Keratinocyte (primary cell): ENCODE measurements around the gene COL8A1. TPM values are rescaled to one million over a fixed set of nuclear protein-coding genes. Genes with fewer than 3 reads are reported as not detected.

Experiments
- DNase-seq: peaks from one replicate; pipeline ENCODE4 v3.0.0-alpha.2; 2011; ENCODE audit warnings: low read depth, missing footprints, low spot score
- FAIRE-seq: peaks from 2 replicates; lab custom pipeline; 2011; peaks lifted over from hg19 to GRCh38; lab: Jason Lieb, UNC
- H2AFZ ChIP-seq: 2 replicates; pipeline ENCODE4 v1.6.0; 2012; ENCODE audit warnings: low read length, control low read depth, inconsistent platforms; ENCODE audit not compliant: control insufficient read depth
- H3K27ac ChIP-seq: 2 replicates; pipeline ENCODE4 v1.5.1; 2011; ENCODE audit warnings: low read length; ENCODE audit not compliant: control insufficient read depth, insufficient read depth
- H3K27me3 ChIP-seq: 3 replicates; pipeline ENCODE4 v1.6.0; 2011; ENCODE audit warnings: low read length; ENCODE audit not compliant: control insufficient read depth, insufficient read depth; ENCODE audit errors: extremely low read depth
- H3K36me3 ChIP-seq, 2 experiments: 2 replicates in 1 of 2; 3 replicates in 1 of 2; pipeline ENCODE4 v1.5.1; 2011; ENCODE audit warnings: low read length in 2 of 2, mild to moderate bottlenecking in 1 of 2; ENCODE audit not compliant: control insufficient read depth in 2 of 2, insufficient read depth in 2 of 2; ENCODE audit errors: extremely low read depth in 1 of 2
- H3K4me1 ChIP-seq: 3 replicates; pipeline ENCODE4 v1.5.1; 2011; ENCODE audit warnings: low read length; ENCODE audit not compliant: control insufficient read depth, insufficient read depth; ENCODE audit errors: extremely low read depth
- H3K4me2 ChIP-seq: 3 replicates; pipeline ENCODE4 v1.6.0; 2011; ENCODE audit warnings: low read depth, low read length; ENCODE audit not compliant: control insufficient read depth, insufficient read depth; ENCODE audit errors: extremely low read depth
- H3K4me3 ChIP-seq, 3 experiments: fragments of 200-600 bp in 1 of 3; sonication (generic) in 1 of 3; 2 replicates in 2 of 3; 3 replicates in 1 of 3; pipeline ENCODE4 v1.5.1; 2011 to 2016; ENCODE audit warnings: low read length in 3 of 3, mild to moderate bottlenecking in 3 of 3, control low read depth in 2 of 3, inconsistent platforms in 1 of 3, low read depth in 1 of 3, mixed read lengths in 1 of 3, mixed run types in 1 of 3, moderate library complexity in 1 of 3; ENCODE audit not compliant: control insufficient read depth in 2 of 3, insufficient read depth in 2 of 3; ENCODE audit errors: extremely low read depth in 1 of 3
- H3K79me2 ChIP-seq: 2 replicates; pipeline ENCODE4 v1.6.0; 2012; ENCODE audit warnings: low read length; ENCODE audit not compliant: control insufficient read depth, insufficient read depth
- H3K9ac ChIP-seq: 3 replicates; pipeline ENCODE4 v1.6.0; 2011; ENCODE audit warnings: low read length; ENCODE audit not compliant: control insufficient read depth, insufficient read depth; ENCODE audit errors: extremely low read depth
- H3K9me1 ChIP-seq: 3 replicates; pipeline ENCODE4 v1.6.0; 2011; ENCODE audit warnings: low read length; ENCODE audit not compliant: control insufficient read depth, insufficient read depth; ENCODE audit errors: extremely low read depth
- H3K9me3 ChIP-seq: 2 replicates; pipeline ENCODE4 v1.5.1; 2012; ENCODE audit warnings: low read depth, low read length; ENCODE audit not compliant: control insufficient read depth
- H4K20me1 ChIP-seq: 3 replicates; pipeline ENCODE4 v1.6.0; 2011; ENCODE audit warnings: low read length; ENCODE audit not compliant: control insufficient read depth, insufficient read depth; ENCODE audit errors: extremely low read depth
- CTCF ChIP-seq, 3 experiments: IDR thresholded peaks in 1 of 3; conservative IDR thresholded peaks in 1 of 3; optimal IDR thresholded peaks in 1 of 3; 2 replicates in 2 of 3; 3 replicates in 1 of 3; pipeline versions ENCODE3 to v1.5.1; 2011; ENCODE audit warnings: low read length in 3 of 3, mild to moderate bottlenecking in 3 of 3, moderate library complexity in 2 of 3, control low read depth in 1 of 3, inconsistent platforms in 1 of 3; ENCODE audit not compliant: insufficient read depth in 2 of 3; ENCODE audit errors: extremely low read depth in 1 of 3
- EZH2 ChIP-seq: IDR thresholded peaks from one replicate; pipeline ENCODE4 v1.6.1; 2012; ENCODE audit warnings: inconsistent platforms, mild to moderate bottlenecking, low read length, moderate library complexity
- dilution Hi-C: fragments of 300-500 bp; cut with MboI; formaldehyde crosslinking; loops from one replicate; pipeline ENCODE4 v1.7.0; 2020; ENCODE audit warnings: low sequenced_read_pairs; ENCODE audit not compliant: extremely low pct_ligation_motif_present
- polyA plus RNA-seq, 5 experiments: library from polyadenylated mRNA; depleted of rRNA in 3 of 5; stranded (reverse) in 3 of 5; stranded (forward) in 1 of 5; unstranded in 1 of 5; fragments of >200 nt; gene quantifications; 1 replicate in 1 of 5; 2 replicates in 3 of 5; 3 replicates in 1 of 5; pipeline versions ENCODE4 v1.2.1 to v1.2.3, GENCODE V29; 2011 to 2012; ENCODE audit warnings: missing spikeins in 2 of 5, low read depth in 1 of 5, low replicate concordance in 1 of 5

The COL8A1 gene
- polyA plus RNA-seq, 1 donor (not counting 4 experiments of a cell fraction or from before 2014, with no cell fraction given) = 102 TPM

GRCh38 chr3:99602183-99602582, 36.2 kb upstream of the COL8A1 start:
- H3K9ac ChIP-seq = no peak overlapping the region
- H3K9me3 ChIP-seq = no peaks in the 10 kb centered on the region
- no peaks in the 10 kb centered on the region for H4K20me1 ChIP-seq
- no peak overlapping the region for H3K4me3 ChIP-seq
- no peaks in the 10 kb centered on the region for H3K27me3 ChIP-seq
- dilution Hi-C loops = no loop called here
- TF ChIP-seq CTCF (optimal IDR thresholded peaks at IDR 0.05 in 1 of 3, IDR thresholded peaks at IDR 0.05 in 1 of 3, conservative IDR thresholded peaks at IDR 0.05 in 1 of 3; ENCODE audit: extremely low read depth in 1 of 3, insufficient read depth in 2 of 3, low read length in 3 of 3) = no peak
- TF ChIP-seq EZH2 = no peak
- H3K27ac ChIP-seq = no peak overlapping the region
- DNase-seq (no peak), FAIRE-seq (no peak)
- H2AFZ ChIP-seq = no peak overlapping the region
- H3K4me1 ChIP-seq = no peaks in the 10 kb centered on the region
- H3K9me1 ChIP-seq = no peaks in the 10 kb centered on the region
- no peaks in the 10 kb centered on the region for H3K36me3 ChIP-seq
- H3K79me2 ChIP-seq = no peaks in the 10 kb centered on the region
- H3K4me2 ChIP-seq = no peak overlapping the region

- Histone ChIP-seq H3K79me2 (no peaks in the 10 kb centered on the region), H3K4me2 (no peak overlapping the region), H3K9me3 (no peaks in the 10 kb centered on the region), H3K9me1 (no peaks in the 10 kb centered on the region), H3K4me1 (no peaks in the 10 kb centered on the region), H3K4me3 (no peak overlapping the region), H3K9ac (no peak overlapping the region), H2AFZ (no peak overlapping the region), H3K36me3 (no peaks in the 10 kb centered on the region), H4K20me1 (no peaks in the 10 kb centered on the region), H3K27me3 (no peaks in the 10 kb centered on the region), H3K27ac (no peak overlapping the region)
- FAIRE-seq (no peak), DNase-seq (no peak)
- TF ChIP-seq EZH2 = no peak
- TF ChIP-seq CTCF (optimal IDR thresholded peaks at IDR 0.05 in 1 of 3, IDR thresholded peaks at IDR 0.05 in 1 of 3, conservative IDR thresholded peaks at IDR 0.05 in 1 of 3; ENCODE audit: extremely low read depth in 1 of 3, insufficient read depth in 2 of 3, low read length in 3 of 3) = no peak
- dilution Hi-C loops = no loop called here
Measured at GRCh38 chr3:99607151-99607550, 31.2 kb upstream of the COL8A1 start.
